ENCODE results near the gene TRIP13.

Gene TRIP13

GRCh38 chr5:870956-871355 is 21.7 kb upstream of the TRIP13 start:
- no peak for DNase-seq
- TF ChIP-seq, protein P1, sequence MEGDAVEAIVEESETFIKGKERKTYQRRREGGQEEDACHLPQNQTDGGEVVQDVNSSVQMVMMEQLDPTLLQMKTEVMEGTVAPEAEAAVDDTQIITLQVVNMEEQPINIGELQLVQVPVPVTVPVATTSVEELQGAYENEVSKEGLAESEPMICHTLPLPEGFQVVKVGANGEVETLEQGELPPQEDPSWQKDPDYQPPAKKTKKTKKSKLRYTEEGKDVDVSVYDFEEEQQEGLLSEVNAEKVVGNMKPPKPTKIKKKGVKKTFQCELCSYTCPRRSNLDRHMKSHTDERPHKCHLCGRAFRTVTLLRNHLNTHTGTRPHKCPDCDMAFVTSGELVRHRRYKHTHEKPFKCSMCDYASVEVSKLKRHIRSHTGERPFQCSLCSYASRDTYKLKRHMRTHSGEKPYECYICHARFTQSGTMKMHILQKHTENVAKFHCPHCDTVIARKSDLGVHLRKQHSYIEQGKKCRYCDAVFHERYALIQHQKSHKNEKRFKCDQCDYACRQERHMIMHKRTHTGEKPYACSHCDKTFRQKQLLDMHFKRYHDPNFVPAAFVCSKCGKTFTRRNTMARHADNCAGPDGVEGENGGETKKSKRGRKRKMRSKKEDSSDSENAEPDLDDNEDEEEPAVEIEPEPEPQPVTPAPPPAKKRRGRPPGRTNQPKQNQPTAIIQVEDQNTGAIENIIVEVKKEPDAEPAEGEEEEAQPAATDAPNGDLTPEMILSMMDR (IDR thresholded peaks at IDR 0.05; ENCODE audit: low read length), result no peak
- TF ChIP-seq EZH2phosphoT487 (IDR thresholded peaks at IDR 0.05; ENCODE audit: low read length), result no peak
- no peak for TF ChIP-seq EZH2 (optimal IDR thresholded peaks at IDR 0.05; ENCODE audit: low read depth, low read length)
- Histone ChIP-seq H2AFZ (ENCODE audit: low read length) (no peak overlapping the region), H4K20me1 (ENCODE audit: insufficient read depth, low read length) (0 out of 2 replicates have a peak, but pooled peaks cover 2% of the 10 kb centered on the region), H3K27ac (ENCODE audit: low read length) (no peak overlapping the region), H3K4me3 (ENCODE audit: low read length) (no peak overlapping the region), H3F3A (ENCODE audit: insufficient read depth, low read length) (no peaks in the 10 kb centered on the region), H3K9me2 (replicated peaks; ENCODE audit: insufficient read depth, low read length) (no peaks in the 10 kb centered on the region), H3K79me2 (ENCODE audit: low read length) (peaks cover 5% of the 10 kb centered on the region; the same call in 1 of the 2 replicates), H3K9ac (ENCODE audit: low read length) (no peak overlapping the region), H3K9me3 (replicated peaks; ENCODE audit: insufficient read depth, low read length) (no peaks in the 10 kb centered on the region), H3K4me1 (ENCODE audit: low read length) (no peaks in the 10 kb centered on the region), H3K27me3 (replicated peaks; ENCODE audit: insufficient read depth, low read length) (no peaks in the 10 kb centered on the region), H3K36me3 (replicated peaks; ENCODE audit: insufficient read depth, low read length) (peaks cover 13% of the 10 kb centered on the region; the same call in 1 of the 2 replicates), H3K4me2 (ENCODE audit: low read depth, low read length) (no peak overlapping the region)

GRCh38 chr5:871596-872298 is 20.9 kb upstream of the TRIP13 start:
- TF ChIP-seq, protein P1 (IDR thresholded peaks at IDR 0.05; ENCODE audit: low read length), result no peak
- TF ChIP-seq EZH2phosphoT487 (IDR thresholded peaks at IDR 0.05; ENCODE audit: low read length) (no peak), EZH2 (optimal IDR thresholded peaks at IDR 0.05; ENCODE audit: low read depth, low read length) (no peak)
- 0 out of 2 replicates have a peak, but pooled peaks cover 2% of the 10 kb centered on the region for H4K20me1 ChIP-seq (ENCODE audit: insufficient read depth, low read length)
- no peaks in the 10 kb centered on the region for H3K9me2 ChIP-seq (replicated peaks; ENCODE audit: insufficient read depth, low read length)
- no peaks in the 10 kb centered on the region for H3K4me1 ChIP-seq (ENCODE audit: low read length)
- H3K79me2 ChIP-seq (ENCODE audit: low read length), result peaks cover 5% of the 10 kb centered on the region; the same call in 1 of the 2 replicates
- no peaks in the 10 kb centered on the region for H3F3A ChIP-seq (ENCODE audit: insufficient read depth, low read length)
- no peak overlapping the region for H3K4me2 ChIP-seq (ENCODE audit: low read depth, low read length)
- no peak overlapping the region for H3K9ac ChIP-seq (ENCODE audit: low read length)
- no peak overlapping the region for H3K4me3 ChIP-seq (ENCODE audit: low read length)
- DNase-seq, result no peak
- peaks cover 13% of the 10 kb centered on the region for H3K36me3 ChIP-seq (replicated peaks; ENCODE audit: insufficient read depth, low read length)
- H2AFZ ChIP-seq (ENCODE audit: low read length), result no peak overlapping the region
- H3K27ac ChIP-seq (ENCODE audit: low read length), result no peak overlapping the region
- H3K9me3 ChIP-seq (replicated peaks; ENCODE audit: insufficient read depth, low read length), result no peaks in the 10 kb centered on the region
- H3K27me3 ChIP-seq (replicated peaks; ENCODE audit: insufficient read depth, low read length), result no peaks in the 10 kb centered on the region

GRCh38 chr5:872301-872700 is 20.4 kb upstream of the TRIP13 start:
- TF ChIP-seq, protein P1 (IDR thresholded peaks at IDR 0.05; ENCODE audit: low read length), result no peak
- no peak for TF ChIP-seq EZH2 (optimal IDR thresholded peaks at IDR 0.05; ENCODE audit: low read depth, low read length)
- TF ChIP-seq EZH2phosphoT487 (IDR thresholded peaks at IDR 0.05; ENCODE audit: low read length), result no peak
- H4K20me1 ChIP-seq (ENCODE audit: insufficient read depth, low read length), result 0 out of 2 replicates have a peak, but pooled peaks cover 2% of the 10 kb centered on the region
- H3K36me3 ChIP-seq (replicated peaks; ENCODE audit: insufficient read depth, low read length), result peaks cover 13% of the 10 kb centered on the region
- no peaks in the 10 kb centered on the region for H3K4me1 ChIP-seq (ENCODE audit: low read length)
- H2AFZ ChIP-seq (ENCODE audit: low read length), result no peak overlapping the region
- no peaks in the 10 kb centered on the region for H3F3A ChIP-seq (ENCODE audit: insufficient read depth, low read length)
- no peaks in the 10 kb centered on the region for H3K27me3 ChIP-seq (replicated peaks; ENCODE audit: insufficient read depth, low read length)
- no peaks in the 10 kb centered on the region for H3K9me3 ChIP-seq (replicated peaks; ENCODE audit: insufficient read depth, low read length)
- H3K9me2 ChIP-seq (replicated peaks; ENCODE audit: insufficient read depth, low read length), result no peaks in the 10 kb centered on the region
- no peak overlapping the region for H3K9ac ChIP-seq (ENCODE audit: low read length)
- H3K4me2 ChIP-seq (ENCODE audit: low read depth, low read length), result no peak overlapping the region
- H3K79me2 ChIP-seq (ENCODE audit: low read length), result peaks cover 5% of the 10 kb centered on the region; the same call in 1 of the 2 replicates
- DNase-seq, result no peak
- no peak overlapping the region for H3K27ac ChIP-seq (ENCODE audit: low read length)
- H3K4me3 ChIP-seq (ENCODE audit: low read length), result no peak overlapping the region

All from MM.1S (cell line).